PFSK-1 (cell line): ENCODE results near the gene NDFIP2.

Source experiments
- FOXP2 ChIP-seq: optimal IDR thresholded peaks from 2 replicates; pipeline ENCODE3; 2011; ENCODE audit warnings: borderline replicate concordance, control low read depth, inconsistent platforms; ENCODE audit not compliant: insufficient read depth; ENCODE audit errors: extremely low read length, extremely low read depth
- POLR2AphosphoS5 ChIP-seq: IDR thresholded peaks from 2 replicates; pipeline ENCODE4 v1.6.1; 2012; ENCODE audit warnings: low read depth, mild to moderate bottlenecking, control low read depth, low read length, moderate library complexity
- REST ChIP-seq, 2 experiments: IDR thresholded peaks; 2 replicates each; pipeline versions ENCODE4 v1.6.1 to v1.8.0; 2011 to 2012; ENCODE audit warnings: low read depth in 2 of 2, low read length in 2 of 2, control low read depth in 1 of 2, inconsistent platforms in 1 of 2, mild to moderate bottlenecking in 1 of 2, moderate library complexity in 1 of 2; ENCODE audit not compliant: insufficient read depth in 1 of 2
- SIN3A ChIP-seq: IDR thresholded peaks from 2 replicates; pipeline ENCODE4 v1.6.1; 2012; ENCODE audit warnings: mild to moderate bottlenecking, low read length, moderate library complexity, borderline replicate concordance; ENCODE audit not compliant: insufficient read depth
- TAF1 ChIP-seq: IDR thresholded peaks from 2 replicates; pipeline ENCODE4 v1.6.1; 2012; ENCODE audit warnings: low read length, control low read depth, borderline replicate concordance; ENCODE audit not compliant: insufficient read depth

The NDFIP2 gene

GRCh38 chr13:79456656-79457365 lies 24.1 kb upstream of the NDFIP2 start:
- TF ChIP-seq FOXP2 (no peak), POLR2AphosphoS5 (no peak), REST (IDR thresholded peaks at IDR 0.05; ENCODE audit: insufficient read depth in 1 of 2, low read depth in 2 of 2, low read length in 2 of 2) (no peak), TAF1 (no peak), SIN3A (no peak)

GRCh38 chr13:79457390-79457789 lies 23.6 kb upstream of the NDFIP2 start:
- no peak for TF ChIP-seq TAF1
- no peak for TF ChIP-seq FOXP2
- no peak for TF ChIP-seq SIN3A
- no peak for TF ChIP-seq POLR2AphosphoS5
- no peak for TF ChIP-seq REST (IDR thresholded peaks at IDR 0.05; ENCODE audit: insufficient read depth in 1 of 2, low read depth in 2 of 2, low read length in 2 of 2)

GRCh38 chr13:79457948-79458347 lies 23.0 kb upstream of the NDFIP2 start:
- TF ChIP-seq FOXP2 (no peak), TAF1 (no peak), POLR2AphosphoS5 (no peak)

GRCh38 chr13:79458436-79458835 lies 22.5 kb upstream of the NDFIP2 start:
- TF ChIP-seq SIN3A (no peak), TAF1 (no peak), POLR2AphosphoS5 (no peak), REST (IDR thresholded peaks at IDR 0.05; ENCODE audit: insufficient read depth in 1 of 2, low read depth in 2 of 2, low read length in 2 of 2) (no peak), FOXP2 (no peak)

- TF ChIP-seq TAF1 (no peak), REST (IDR thresholded peaks at IDR 0.05; ENCODE audit: insufficient read depth in 1 of 2, low read depth in 2 of 2, low read length in 2 of 2) (no peak), POLR2AphosphoS5 (no peak), FOXP2 (no peak), SIN3A (no peak)
These were observed 21.0 kb upstream of the NDFIP2 start for GRCh38 chr13:79459906-79460305.
